ENCODE data around the gene FHOD1. TPM values are rescaled to one million over a fixed set of nuclear protein-coding genes. Genes with fewer than 3 reads are reported as not detected.
A peak's percentile ranks its signal among the peaks of the same experiment; 100 is the strongest.

FHOD1 gene
- total and polyA plus RNA-seq, 7 donors = 4.8 to 25.2 (median 9.2) TPM

DNA sequence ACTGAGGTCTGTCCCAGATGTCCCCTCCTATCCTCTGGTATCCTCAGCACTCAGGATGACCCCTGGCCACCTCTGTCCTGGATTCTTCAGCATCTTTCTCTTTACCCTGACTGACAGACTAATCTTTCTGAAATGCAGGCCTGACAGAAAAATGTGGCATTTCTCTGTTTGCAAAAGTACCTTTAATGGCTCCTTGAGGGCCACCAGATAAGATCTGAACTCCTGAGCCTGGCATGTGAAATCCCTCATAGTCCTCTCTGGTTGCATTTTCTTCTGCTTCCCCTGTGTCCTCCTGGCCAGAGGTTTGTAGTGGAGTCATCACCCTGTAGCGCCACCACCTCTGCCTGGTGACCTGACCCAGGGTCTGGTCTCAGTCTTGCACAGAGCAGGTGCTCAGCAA lies 50.4 kb downstream of the FHOD1 start:
- Histone ChIP-seq H3K36me3 (peaks cover 33 to 59% (median 45%) of the 10 kb centered on the region in 4 donors), H3K9me3 (no peaks in the 10 kb centered on the region), H3K27me3 (no peaks in the 10 kb centered on the region), H3K4me3 (no peak overlapping the region), H3K27ac (no peak overlapping the region), H3K4me1 (peaks cover 1 to 32% (median 28%) of the 10 kb centered on the region in 4 donors)
- intact Hi-C loops (cut with DNase I) = no loop called here
- no peak for DNase-seq
- TF ChIP-seq POLR2A (IDR thresholded peaks at IDR 0.05) (no peak), EP300 (IDR thresholded peaks at IDR 0.05) (no peak)
- WGBS, 2 donors = 97% methylated on average over 1 of the region's 1 CpG

DNA sequence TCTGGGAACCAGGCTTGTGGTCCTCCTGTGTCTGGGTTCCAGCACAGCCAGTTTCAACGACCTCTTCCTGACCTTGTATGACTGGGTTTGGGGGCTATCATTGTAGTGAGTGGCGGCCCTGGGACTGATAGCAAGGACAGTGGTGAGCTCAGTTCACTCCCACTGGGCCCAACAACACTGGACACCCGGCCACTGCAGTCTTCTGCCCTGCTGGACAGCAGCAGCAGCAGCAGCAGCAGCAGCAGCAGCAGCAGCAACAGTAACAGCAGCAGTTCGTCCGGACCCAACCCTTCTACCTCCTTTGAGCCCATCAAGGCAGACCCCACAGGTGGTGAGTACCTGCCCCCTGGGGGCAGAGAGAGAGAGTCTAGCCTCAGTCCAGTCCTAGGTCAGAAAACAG lies 51.6 kb downstream of the FHOD1 start:
- Histone ChIP-seq H3K9me3 (no peaks in the 10 kb centered on the region), H3K27me3 (no peaks in the 10 kb centered on the region), H3K4me3 (no peak overlapping the region), H3K4me1 (peaks cover 1 to 38% (median 35%) of the 10 kb centered on the region in 4 donors), H3K27ac (no peak overlapping the region), H3K36me3 (peaks cover 33 to 53% (median 42%) of the 10 kb centered on the region in 4 donors)
- intact Hi-C loops (cut with DNase I) = no loop called here
- TF ChIP-seq POLR2AphosphoS5 (IDR thresholded peaks at IDR 0.05) (no peak), POLR2A (IDR thresholded peaks at IDR 0.05) (no peak), EP300 (IDR thresholded peaks at IDR 0.05) (no peak)
- TF ChIP-seq, protein P1, sequence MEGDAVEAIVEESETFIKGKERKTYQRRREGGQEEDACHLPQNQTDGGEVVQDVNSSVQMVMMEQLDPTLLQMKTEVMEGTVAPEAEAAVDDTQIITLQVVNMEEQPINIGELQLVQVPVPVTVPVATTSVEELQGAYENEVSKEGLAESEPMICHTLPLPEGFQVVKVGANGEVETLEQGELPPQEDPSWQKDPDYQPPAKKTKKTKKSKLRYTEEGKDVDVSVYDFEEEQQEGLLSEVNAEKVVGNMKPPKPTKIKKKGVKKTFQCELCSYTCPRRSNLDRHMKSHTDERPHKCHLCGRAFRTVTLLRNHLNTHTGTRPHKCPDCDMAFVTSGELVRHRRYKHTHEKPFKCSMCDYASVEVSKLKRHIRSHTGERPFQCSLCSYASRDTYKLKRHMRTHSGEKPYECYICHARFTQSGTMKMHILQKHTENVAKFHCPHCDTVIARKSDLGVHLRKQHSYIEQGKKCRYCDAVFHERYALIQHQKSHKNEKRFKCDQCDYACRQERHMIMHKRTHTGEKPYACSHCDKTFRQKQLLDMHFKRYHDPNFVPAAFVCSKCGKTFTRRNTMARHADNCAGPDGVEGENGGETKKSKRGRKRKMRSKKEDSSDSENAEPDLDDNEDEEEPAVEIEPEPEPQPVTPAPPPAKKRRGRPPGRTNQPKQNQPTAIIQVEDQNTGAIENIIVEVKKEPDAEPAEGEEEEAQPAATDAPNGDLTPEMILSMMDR (IDR thresholded peaks at IDR 0.05) = no peak
- 84 to 92% methylated on average over 5 of the region's 5 CpGs for WGBS, 2 donors
- no peak for DNase-seq

DNA sequence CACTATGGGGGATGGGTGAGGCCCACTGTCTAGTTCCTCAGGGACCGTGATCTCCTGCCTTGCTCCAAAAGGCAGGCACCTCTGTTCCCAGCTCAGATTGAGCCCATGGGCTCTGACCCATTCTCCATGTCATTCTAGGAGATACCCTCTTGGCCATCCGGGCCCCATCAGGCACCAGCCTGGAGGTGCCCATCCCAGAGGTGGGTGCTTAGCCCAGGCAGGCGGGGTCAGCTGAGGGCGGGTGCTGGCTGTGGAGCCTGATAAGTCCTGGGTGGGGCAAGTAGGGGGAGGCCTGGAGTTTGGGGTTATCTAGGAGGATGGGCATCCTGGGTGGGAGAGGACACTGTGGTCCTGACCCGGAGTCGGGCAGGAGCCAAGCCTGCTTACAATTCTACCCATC lies 53.0 kb downstream of the FHOD1 start:
- WGBS, 2 donors = 81 to 91% methylated on average over 6 of the region's 6 CpGs
- Histone ChIP-seq H3K27ac (no peak overlapping the region), H3K27me3 (no peaks in the 10 kb centered on the region), H3K9me3 (no peaks in the 10 kb centered on the region), H3K4me1 (peaks cover 1 to 34% (median 31%) of the 10 kb centered on the region in 4 donors), H3K4me3 (no peak overlapping the region), H3K36me3 (peaks cover 33 to 53% (median 42%) of the 10 kb centered on the region in 4 donors)
- TF ChIP-seq EP300 (IDR thresholded peaks at IDR 0.05) = no peak
- TF ChIP-seq, protein P1 (IDR thresholded peaks at IDR 0.05) = no peak
- TF ChIP-seq POLR2AphosphoS5 (IDR thresholded peaks at IDR 0.05) = no peak
- TF ChIP-seq POLR2A (IDR thresholded peaks at IDR 0.05) = no peak
- intact Hi-C loops (cut with DNase I) = no loop called here
- no peak for DNase-seq

DNA sequence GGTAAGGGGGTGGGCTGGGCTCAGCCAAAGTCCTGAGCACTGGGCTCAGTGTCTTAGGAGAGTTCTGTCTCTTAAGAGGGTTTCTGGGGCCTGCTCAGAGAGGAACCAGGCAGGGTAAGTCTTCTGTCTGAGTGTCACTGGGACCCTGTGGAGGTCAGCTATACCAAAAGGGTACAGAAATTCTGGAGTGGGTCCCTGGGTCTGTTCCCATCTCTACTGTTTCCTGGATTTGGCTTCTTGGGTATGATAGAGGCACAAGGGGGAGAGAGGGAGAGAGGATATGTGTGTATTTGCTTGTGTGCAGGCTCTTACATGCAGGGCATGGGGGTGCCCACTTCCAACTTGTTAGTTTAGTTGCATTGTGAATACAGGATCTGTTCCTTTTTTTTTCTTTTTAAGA lies 53.7 kb downstream of the FHOD1 start:
- intact Hi-C loops (cut with DNase I) = loop anchor here (2.0 kb wide), 1 partner anchor 33 kb away; the partner anchor contains the start of gene TMEM208
- Histone ChIP-seq H3K4me3 (peak overlapping the region in 1 of 4 donors; percentile 92), H3K27me3 (no peaks in the 10 kb centered on the region), H3K36me3 (peaks cover 33 to 53% (median 42%) of the 10 kb centered on the region in 4 donors), H3K4me1 (peaks cover 1 to 30% (median 27%) of the 10 kb centered on the region in 4 donors), H3K27ac (no peak overlapping the region), H3K9me3 (no peaks in the 10 kb centered on the region)
- DNase-seq = no peak
- TF ChIP-seq, protein P1 (IDR thresholded peaks at IDR 0.05) = no peak
- TF ChIP-seq POLR2A (IDR thresholded peaks at IDR 0.05) (no peak), POLR2AphosphoS5 (IDR thresholded peaks at IDR 0.05) (no peak), EP300 (IDR thresholded peaks at IDR 0.05) (no peak)

DNA sequence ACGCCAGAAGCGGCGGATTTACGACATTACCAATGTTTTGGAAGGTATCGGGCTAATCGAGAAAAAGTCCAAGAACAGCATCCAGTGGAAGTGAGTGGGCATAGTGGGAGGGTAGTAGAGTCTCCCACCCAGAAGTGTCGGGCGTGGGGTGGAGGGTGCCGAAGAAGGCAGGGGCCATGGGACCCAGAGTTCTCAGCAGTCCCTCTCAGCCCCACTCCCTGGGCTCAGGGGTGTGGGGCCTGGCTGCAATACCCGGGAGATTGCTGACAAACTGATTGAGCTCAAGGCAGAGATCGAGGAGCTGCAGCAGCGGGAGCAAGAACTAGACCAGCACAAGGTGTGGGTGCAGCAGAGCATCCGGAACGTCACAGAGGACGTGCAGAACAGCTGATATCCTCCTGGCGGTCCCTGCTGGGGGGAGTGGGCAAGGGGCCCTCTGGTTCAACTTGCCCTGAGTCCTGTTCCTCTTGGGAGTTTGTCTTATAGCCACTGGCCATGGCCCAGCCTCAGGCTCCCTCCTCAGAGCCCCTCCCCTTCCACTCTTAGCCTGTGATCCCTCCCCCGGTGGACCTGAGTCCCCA lies 54.4 kb downstream of the FHOD1 start:
- Histone ChIP-seq H3K27me3 (no peaks in the 10 kb centered on the region), H3K4me3 (peak overlapping the region; percentile 83 to 93 (median 92)), H3K27ac (peak overlapping the region; percentile 72 to 79 (median 78)), H3K4me1 (peaks cover 1 to 27% (median 25%) of the 10 kb centered on the region in 4 donors), H3K36me3 (peaks cover 33 to 47% (median 37%) of the 10 kb centered on the region in 4 donors), H3K9me3 (no peaks in the 10 kb centered on the region)
- intact Hi-C loops (cut with DNase I) = loop anchor here (2.0 kb wide), 1 partner anchor 34 kb away; the partner anchor contains the start of gene TMEM208
- 13 to 30% methylated on average over 17 of the region's 17 CpGs for WGBS, 2 donors
- no peak for TF ChIP-seq EP300 (IDR thresholded peaks at IDR 0.05)
- TF ChIP-seq POLR2A (IDR thresholded peaks at IDR 0.05) = no peak
- TF ChIP-seq, protein P1 (IDR thresholded peaks at IDR 0.05) = no peak
- no peak for TF ChIP-seq POLR2AphosphoS5 (IDR thresholded peaks at IDR 0.05)
- DNase-seq = no peak
